Glutamatergic neuron (in vitro differentiated cells): ENCODE results near the gene MRGPRF. TPM values are rescaled to one million over a fixed set of nuclear protein-coding genes. Genes with fewer than 3 reads are reported as not detected.

Experiments
- DNase-seq: peaks from one replicate; pipeline ENCODE4 v3.0.0; 2022
- H3K27ac Mint-ChIP-seq: one replicate; pipeline ENCODE4 v1.8.0; 2020; ENCODE audit warnings: mild to moderate bottlenecking, mixed read lengths, inconsistent platforms; ENCODE audit not compliant: unreplicated experiment
- H3K27me3 Mint-ChIP-seq: one replicate; pipeline ENCODE4 v1.8.0; 2020; ENCODE audit warnings: mild to moderate bottlenecking, moderate library complexity, mixed read lengths, inconsistent platforms; ENCODE audit not compliant: unreplicated experiment
- H3K36me3 Mint-ChIP-seq: one replicate; pipeline ENCODE4 v1.8.0; 2020; ENCODE audit warnings: mild to moderate bottlenecking, mixed read lengths, inconsistent platforms; ENCODE audit not compliant: unreplicated experiment
- H3K4me1 Mint-ChIP-seq: one replicate; pipeline ENCODE4 v1.8.0; 2020; ENCODE audit warnings: mild to moderate bottlenecking, low read depth, mixed read lengths, inconsistent platforms; ENCODE audit not compliant: unreplicated experiment
- H3K4me3 Mint-ChIP-seq: one replicate; pipeline ENCODE4 v1.8.0; 2020; ENCODE audit warnings: mild to moderate bottlenecking, mixed read lengths, inconsistent platforms; ENCODE audit not compliant: unreplicated experiment
- H3K9me3 Mint-ChIP-seq: one replicate; pipeline ENCODE4 v1.8.0; 2020; ENCODE audit warnings: mild to moderate bottlenecking, moderate library complexity, mixed read lengths, inconsistent platforms; ENCODE audit not compliant: unreplicated experiment
- total RNA-seq: library from RNA; stranded (reverse); fragmentation: NEBNext Ultra II Directional; extraction: Animal tissue kit (Norgen Biotek cat#: 25700); gene quantifications from one replicate; pipeline ENCODE4 v1.2.1, GENCODE V29; 2021; ENCODE audit not compliant: unreplicated experiment
- TF ChIP-seq, protein P1 (sequence below): fragments of 200-600 bp; sonication (generic); IDR thresholded peaks from one replicate; pipeline ENCODE4 v1.5.0; 2021; ENCODE audit not compliant: partially characterized antibody, unreplicated experiment

MRGPRF gene
- total RNA-seq, 1 donor from 2014 or later, result 1.0 TPM

DNA sequence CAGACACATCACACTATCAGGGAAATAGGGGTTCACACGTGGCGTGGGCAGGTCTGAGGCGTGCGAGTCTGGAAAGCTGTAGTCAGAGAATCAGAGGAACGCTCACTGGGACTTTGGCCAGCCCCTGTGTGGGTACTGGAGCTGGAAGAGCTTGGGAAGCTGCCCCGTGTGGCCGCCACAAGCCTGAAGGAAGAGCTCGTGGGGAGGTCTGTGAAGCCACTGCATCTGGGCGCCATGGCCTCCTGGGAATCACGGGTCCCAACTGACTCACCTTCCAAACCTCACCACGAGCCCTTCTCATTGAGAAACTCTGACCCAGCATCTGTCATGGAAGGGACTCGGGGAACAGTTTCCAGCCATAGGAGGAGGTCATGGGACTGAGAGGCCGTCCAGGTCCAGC lies 5.9 kb upstream of the MRGPRF start:
- TF ChIP-seq, protein P1, sequence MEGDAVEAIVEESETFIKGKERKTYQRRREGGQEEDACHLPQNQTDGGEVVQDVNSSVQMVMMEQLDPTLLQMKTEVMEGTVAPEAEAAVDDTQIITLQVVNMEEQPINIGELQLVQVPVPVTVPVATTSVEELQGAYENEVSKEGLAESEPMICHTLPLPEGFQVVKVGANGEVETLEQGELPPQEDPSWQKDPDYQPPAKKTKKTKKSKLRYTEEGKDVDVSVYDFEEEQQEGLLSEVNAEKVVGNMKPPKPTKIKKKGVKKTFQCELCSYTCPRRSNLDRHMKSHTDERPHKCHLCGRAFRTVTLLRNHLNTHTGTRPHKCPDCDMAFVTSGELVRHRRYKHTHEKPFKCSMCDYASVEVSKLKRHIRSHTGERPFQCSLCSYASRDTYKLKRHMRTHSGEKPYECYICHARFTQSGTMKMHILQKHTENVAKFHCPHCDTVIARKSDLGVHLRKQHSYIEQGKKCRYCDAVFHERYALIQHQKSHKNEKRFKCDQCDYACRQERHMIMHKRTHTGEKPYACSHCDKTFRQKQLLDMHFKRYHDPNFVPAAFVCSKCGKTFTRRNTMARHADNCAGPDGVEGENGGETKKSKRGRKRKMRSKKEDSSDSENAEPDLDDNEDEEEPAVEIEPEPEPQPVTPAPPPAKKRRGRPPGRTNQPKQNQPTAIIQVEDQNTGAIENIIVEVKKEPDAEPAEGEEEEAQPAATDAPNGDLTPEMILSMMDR, result no peak

DNA sequence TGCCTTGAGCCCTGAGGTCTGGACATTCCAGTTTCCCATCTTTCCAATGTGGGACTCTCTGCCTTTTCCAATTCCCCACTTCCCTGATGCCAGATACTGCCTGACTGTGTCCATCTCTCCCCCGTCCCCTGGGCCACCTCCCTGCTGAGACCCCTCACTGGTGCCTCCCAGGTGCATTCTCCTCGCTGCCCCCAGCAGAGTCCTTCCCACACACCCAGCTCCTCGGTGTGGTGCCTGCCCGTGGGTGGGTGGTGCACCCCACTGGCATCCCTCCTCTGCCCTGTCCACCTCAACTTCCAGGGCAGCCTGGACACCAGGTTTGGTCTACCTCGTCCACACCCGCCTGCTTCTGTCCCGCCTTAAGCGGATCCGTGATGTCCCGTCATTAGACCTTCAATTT lies 4.9 kb upstream of the MRGPRF start:
- Mint-ChIP-seq H3K9me3 (peaks cover 6% of the 10 kb centered on the region), H3K27me3 (peaks cover 5% of the 10 kb centered on the region), H3K27ac (no peak overlapping the region), H3K36me3 (peaks cover 5% of the 10 kb centered on the region), H3K4me1 (peaks cover 18% of the 10 kb centered on the region), H3K4me3 (no peak overlapping the region)
- TF ChIP-seq, protein P1, result no peak
- DNase-seq, result no peak

More for the DNA sequence above, 5.9 kb upstream of the MRGPRF start:
- Mint-ChIP-seq H3K27me3 (peaks cover 5% of the 10 kb centered on the region), H3K4me1 (peaks cover 17% of the 10 kb centered on the region), H3K4me3 (no peak overlapping the region), H3K36me3 (peaks cover 5% of the 10 kb centered on the region), H3K9me3 (peaks cover 6% of the 10 kb centered on the region), H3K27ac (no peak overlapping the region)
- no peak for DNase-seq

DNA sequence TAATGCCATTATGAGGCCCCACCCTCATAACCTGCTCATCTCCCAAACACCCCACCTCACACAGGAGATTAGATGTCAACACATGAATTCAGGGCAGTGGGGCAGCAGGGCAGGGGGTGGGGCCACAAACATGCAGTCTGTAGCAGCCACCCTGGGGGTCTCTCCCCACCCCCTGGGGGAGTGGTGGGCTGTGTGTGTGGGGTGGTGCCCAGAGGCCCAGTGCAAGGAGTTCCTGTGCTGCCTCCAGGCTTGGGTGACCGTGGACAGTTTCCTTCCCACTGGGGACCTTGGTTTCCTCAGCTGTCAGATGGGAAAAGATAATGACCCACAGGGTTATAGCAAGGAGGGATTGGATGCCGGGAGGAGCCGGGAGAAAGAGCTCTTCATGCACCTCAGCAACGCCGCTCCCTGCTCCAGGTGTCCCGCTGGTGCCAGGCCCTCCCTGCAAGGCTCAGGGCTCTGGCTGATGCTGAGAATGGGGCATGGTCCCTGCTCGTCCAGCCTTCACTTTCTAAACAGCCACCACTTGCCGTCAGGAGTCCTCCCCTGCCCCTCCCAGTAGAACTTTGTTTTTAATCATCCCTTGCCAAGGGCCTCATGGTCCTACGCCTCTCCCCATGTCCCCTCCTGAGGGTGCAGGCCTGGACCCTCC lies 2.0 kb upstream of the MRGPRF start:
- TF ChIP-seq, protein P1, result no peak
- no peak overlapping the region for H3K4me3 Mint-ChIP-seq
- H3K36me3 Mint-ChIP-seq, result peaks cover 5% of the 10 kb centered on the region
- H3K4me1 Mint-ChIP-seq, result peaks cover 11% of the 10 kb centered on the region
- H3K9me3 Mint-ChIP-seq, result peaks cover 6% of the 10 kb centered on the region
- peaks cover 7% of the 10 kb centered on the region for H3K27me3 Mint-ChIP-seq
- no peak for DNase-seq
- H3K27ac Mint-ChIP-seq, result no peak overlapping the region

DNA sequence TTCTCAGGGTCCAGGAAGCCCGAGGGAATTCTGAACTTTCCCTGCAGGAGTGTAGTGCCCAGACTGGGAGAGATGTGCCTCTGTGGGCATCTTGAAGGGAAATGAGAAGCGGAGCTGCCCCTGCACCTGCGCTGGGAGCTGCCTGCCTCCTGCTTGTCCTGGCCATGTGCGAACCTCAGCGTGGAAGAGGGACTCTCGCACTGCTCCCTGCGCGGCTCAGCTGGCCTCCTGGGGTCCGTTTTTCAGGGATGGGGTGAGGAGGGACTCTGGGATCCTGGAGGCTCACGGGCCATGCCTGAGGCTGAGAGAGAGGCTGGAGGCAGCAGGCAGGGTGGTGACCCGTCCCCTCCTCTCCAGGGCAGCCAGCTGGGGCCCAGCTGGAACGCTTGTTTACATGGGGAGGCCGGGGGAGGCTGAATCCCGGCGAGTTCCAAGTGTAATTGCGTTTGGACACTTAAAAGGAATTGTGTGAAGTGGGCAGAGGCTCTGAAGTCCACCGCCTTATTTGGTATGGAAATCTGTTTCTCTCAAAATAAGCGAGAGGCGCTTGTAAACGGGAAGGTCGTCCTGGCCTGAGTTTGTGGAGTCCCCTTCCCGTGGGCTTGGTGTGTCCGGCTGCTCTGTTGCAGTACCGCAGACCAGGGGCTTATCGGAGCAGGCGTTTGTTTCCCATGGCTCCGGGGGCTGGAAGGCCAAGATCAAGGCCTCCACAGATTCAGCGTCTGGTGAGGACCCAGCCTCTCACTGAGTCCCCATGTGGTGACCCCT lies 1.2 kb upstream of the MRGPRF start:
- no peak overlapping the region for H3K4me3 Mint-ChIP-seq
- TF ChIP-seq, protein P1, result no peak
- peaks cover 6% of the 10 kb centered on the region for H3K9me3 Mint-ChIP-seq
- peaks cover 7% of the 10 kb centered on the region for H3K27me3 Mint-ChIP-seq
- H3K4me1 Mint-ChIP-seq, result peaks cover 11% of the 10 kb centered on the region
- H3K36me3 Mint-ChIP-seq, result peaks cover 5% of the 10 kb centered on the region
- H3K27ac Mint-ChIP-seq, result peak overlapping the region; percentile 38
- DNase-seq, result peak; percentile 39
